HG03060 (cell line): ENCODE measurements around the gene VWF.
"Not testable (repeated sequence)": the region's sequence is repeated elsewhere in the genome, so short reads cannot be mapped to it uniquely, and the experiment has no call there.

Experiments used
- ATAC-seq: cut with Tn5 transposase; IDR thresholded peaks from one replicate; pipeline ENCODE4 v1.9.1; 2021; ENCODE audit warnings: low read depth, moderate number of reproducible peaks; ENCODE audit not compliant: unreplicated experiment

VWF gene

GRCh38 chr12:6124411-6125309 is at the start of gene VWF:
VWF (minus strand) TSS chr12:6124670; CDS start chr12:6123196, 1,474 bp downstream.
- no peak for ATAC-seq

- ATAC-seq = no peak
Measured at GRCh38 chr12:6172862-6173261, 48.4 kb upstream of the VWF start.

- ATAC-seq = no peak
Measured at GRCh38 chr12:6172086-6172485, 47.6 kb upstream of the VWF start.

GRCh38 chr12:6171409-6172015 is 47.0 kb upstream of the VWF start:
- no peak for ATAC-seq

- ATAC-seq = peak; percentile 72
Measured at GRCh38 chr12:6167327-6168280, 43.1 kb upstream of the VWF start.

GRCh38 chr12:6166808-6167207 is 42.3 kb upstream of the VWF start:
- no peak for ATAC-seq

GRCh38 chr12:6165395-6165794 is 40.9 kb upstream of the VWF start:
- ATAC-seq = no peak

- ATAC-seq = no peak
Measured at GRCh38 chr12:6163416-6164060, 39.1 kb upstream of the VWF start.

- ATAC-seq = no peak
Measured at GRCh38 chr12:6161124-6161882, 36.8 kb upstream of the VWF start.

GRCh38 chr12:6160049-6160649 is 35.7 kb upstream of the VWF start:
- not testable (repeated sequence) for ATAC-seq

- ATAC-seq = not testable (repeated sequence)
Measured at GRCh38 chr12:6159166-6160011, 34.9 kb upstream of the VWF start.

- ATAC-seq = no peak
Measured at GRCh38 chr12:6158749-6159148, 34.3 kb upstream of the VWF start.

GRCh38 chr12:6158255-6158654 is 33.8 kb upstream of the VWF start:
- ATAC-seq = no peak

GRCh38 chr12:6157482-6157881 is 33.0 kb upstream of the VWF start:
- ATAC-seq = no peak

GRCh38 chr12:6154730-6155459 is 30.4 kb upstream of the VWF start:
- ATAC-seq = no peak

GRCh38 chr12:6148722-6149121 is 24.3 kb upstream of the VWF start:
- not testable (repeated sequence) for ATAC-seq

- no peak for ATAC-seq
Measured at GRCh38 chr12:6148061-6148460, 23.6 kb upstream of the VWF start.

GRCh38 chr12:6146951-6147350 is 22.5 kb upstream of the VWF start:
- ATAC-seq = no peak
